Chondrocyte (in vitro differentiated cells): ENCODE results near the gene NUP188. TPM values are rescaled to one million over a fixed set of nuclear protein-coding genes. Genes with fewer than 3 reads are reported as not detected.
A peak's percentile ranks its signal among the peaks of the same experiment; 100 is the strongest.
"Not testable (repeated sequence)": the region's sequence is repeated elsewhere in the genome, so short reads cannot be mapped to it uniquely, and the experiment has no call there.

Experiments
- DNase-seq: peaks from one replicate; pipeline ENCODE4 v3.0.0; 2021; ENCODE audit warnings: mixed read lengths, low spot score
- H3K27ac Mint-ChIP-seq: one replicate; pipeline ENCODE4 v1.8.0; 2021; ENCODE audit warnings: mild to moderate bottlenecking, moderate library complexity, mixed read lengths; ENCODE audit not compliant: unreplicated experiment
- H3K27me3 Mint-ChIP-seq: 2 replicates; pipeline ENCODE4 v1.8.0; 2021; ENCODE audit warnings: low read depth, mixed read lengths
- H3K36me3 Mint-ChIP-seq: 2 replicates; pipeline ENCODE4 v1.8.0; 2021; ENCODE audit warnings: low read depth, mixed read lengths
- H3K4me1 Mint-ChIP-seq: 2 replicates; pipeline ENCODE4 v1.8.0; 2021; ENCODE audit warnings: low read depth, mild to moderate bottlenecking, mixed read lengths
- H3K4me3 Mint-ChIP-seq: one replicate; pipeline ENCODE4 v1.8.0; 2021; ENCODE audit warnings: mild to moderate bottlenecking, moderate library complexity, mixed read lengths; ENCODE audit not compliant: unreplicated experiment
- H3K9me3 Mint-ChIP-seq: 2 replicates; pipeline ENCODE4 v1.8.0; 2021; ENCODE audit warnings: low read depth, mixed read lengths
- total RNA-seq: library from RNA; stranded (reverse); gene quantifications from 3 replicates; pipeline ENCODE4 v1.2.1, GENCODE V29; 2021
- TF ChIP-seq, protein P1 (sequence below): fragments of 200-600 bp; sonication (generic); IDR thresholded peaks from 2 replicates; pipeline ENCODE4 v1.5.0; 2021; ENCODE audit warnings: antibody characterized with exemption, mild to moderate bottlenecking, moderate library complexity

NUP188 gene
- total RNA-seq, 1 donor from 2014 or later = 36.0 TPM

DNA sequence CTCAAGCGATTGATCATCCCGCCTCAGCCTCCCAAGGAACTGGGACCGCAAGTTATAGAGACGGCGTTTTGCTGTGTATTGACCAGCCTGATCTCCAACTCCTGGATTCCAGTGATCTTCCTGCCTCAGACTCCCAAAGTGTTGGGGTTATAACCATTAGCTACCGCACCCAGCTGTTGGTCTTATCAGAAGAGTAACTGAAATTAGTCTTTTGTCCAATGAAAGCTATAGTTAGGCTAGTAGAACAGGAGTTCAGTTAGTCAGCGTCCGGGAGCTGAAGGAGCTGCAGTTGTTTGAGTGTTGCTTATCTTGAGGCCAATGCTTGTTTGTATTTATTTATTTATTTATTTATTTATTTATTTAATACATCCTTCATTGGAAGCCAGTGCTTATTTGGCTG, 85.7 kb downstream of the NUP188 start:
- Mint-ChIP-seq H3K9me3 (no peaks in the 10 kb centered on the region), H3K4me3 (no peak overlapping the region), H3K27me3 (no peaks in the 10 kb centered on the region), H3K27ac (no peak overlapping the region), H3K4me1 (peaks cover 20% of the 10 kb centered on the region), H3K36me3 (no peaks in the 10 kb centered on the region)
- TF ChIP-seq, protein P1, sequence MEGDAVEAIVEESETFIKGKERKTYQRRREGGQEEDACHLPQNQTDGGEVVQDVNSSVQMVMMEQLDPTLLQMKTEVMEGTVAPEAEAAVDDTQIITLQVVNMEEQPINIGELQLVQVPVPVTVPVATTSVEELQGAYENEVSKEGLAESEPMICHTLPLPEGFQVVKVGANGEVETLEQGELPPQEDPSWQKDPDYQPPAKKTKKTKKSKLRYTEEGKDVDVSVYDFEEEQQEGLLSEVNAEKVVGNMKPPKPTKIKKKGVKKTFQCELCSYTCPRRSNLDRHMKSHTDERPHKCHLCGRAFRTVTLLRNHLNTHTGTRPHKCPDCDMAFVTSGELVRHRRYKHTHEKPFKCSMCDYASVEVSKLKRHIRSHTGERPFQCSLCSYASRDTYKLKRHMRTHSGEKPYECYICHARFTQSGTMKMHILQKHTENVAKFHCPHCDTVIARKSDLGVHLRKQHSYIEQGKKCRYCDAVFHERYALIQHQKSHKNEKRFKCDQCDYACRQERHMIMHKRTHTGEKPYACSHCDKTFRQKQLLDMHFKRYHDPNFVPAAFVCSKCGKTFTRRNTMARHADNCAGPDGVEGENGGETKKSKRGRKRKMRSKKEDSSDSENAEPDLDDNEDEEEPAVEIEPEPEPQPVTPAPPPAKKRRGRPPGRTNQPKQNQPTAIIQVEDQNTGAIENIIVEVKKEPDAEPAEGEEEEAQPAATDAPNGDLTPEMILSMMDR = no peak
- no peak for DNase-seq

DNA sequence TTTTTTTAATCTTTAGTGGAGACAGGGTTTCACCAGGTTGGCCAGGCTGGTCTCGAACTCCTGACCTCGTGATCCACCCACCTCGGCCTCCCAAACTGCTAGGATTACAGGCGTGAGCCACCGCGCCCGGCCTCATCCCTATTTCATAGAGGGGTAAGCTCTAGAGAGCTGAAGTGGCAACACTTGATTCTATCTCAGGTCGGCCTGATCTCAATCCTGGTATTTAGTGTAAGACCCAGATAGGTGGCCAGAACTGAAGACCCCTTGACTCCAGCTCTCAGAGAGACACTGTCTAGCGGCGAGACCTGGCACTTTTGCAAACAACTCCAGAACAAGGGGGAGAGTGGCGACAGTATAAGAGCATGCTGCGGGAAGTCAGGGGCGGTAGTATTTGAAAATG, 88.3 kb downstream of the NUP188 start:
- DNase-seq, H3K36me3 Mint-ChIP-seq, H3K27me3 Mint-ChIP-seq, H3K9me3 Mint-ChIP-seq: not testable (repeated sequence)
- Mint-ChIP-seq H3K4me3 (peak overlapping the region; percentile 96), H3K4me1 (peaks cover 27% of the 10 kb centered on the region), H3K27ac (peak overlapping the region; percentile 74)

DNA sequence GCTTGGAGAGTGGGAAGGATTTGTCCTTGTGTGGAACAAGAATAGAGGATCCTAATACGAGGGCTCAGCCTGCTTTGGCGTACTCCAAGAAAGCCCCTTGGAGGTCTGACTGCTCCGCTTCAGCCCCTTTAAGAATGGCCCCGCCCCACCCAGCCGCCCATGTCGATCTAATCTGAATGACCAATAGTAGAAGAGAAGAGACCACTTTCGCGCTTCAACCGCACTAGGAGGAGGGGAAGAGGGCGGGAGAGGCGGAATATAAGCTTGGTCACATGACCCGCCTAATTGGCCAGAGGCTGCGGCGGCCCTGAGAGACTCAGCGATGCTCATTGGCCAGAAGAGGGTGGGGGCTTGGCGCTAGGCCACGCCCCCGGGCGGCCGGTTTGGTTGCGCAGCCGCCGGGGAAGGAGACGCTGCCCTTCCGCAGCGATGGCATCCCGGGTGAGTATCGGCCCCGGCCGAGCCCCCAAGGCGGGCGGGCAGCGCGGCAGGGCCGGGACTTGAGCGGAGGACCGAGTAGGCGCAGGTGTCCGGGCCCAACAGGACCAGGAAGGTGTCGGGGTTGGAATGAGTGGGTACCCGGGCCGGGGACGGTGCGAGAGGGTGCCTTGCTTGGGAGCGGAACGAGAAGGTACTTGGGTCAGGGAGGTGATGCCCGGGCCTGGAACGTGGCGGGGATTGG, 88.9 kb downstream of the NUP188 start, which contains the start of gene MIGA2:
Gene MIGA2, plus strand, starts transcription at position 386 of the 682 bp plus-strand sequence. CDS start 3,969 bp downstream, outside the sequence.
- Mint-ChIP-seq H3K27me3 (no peaks in the 10 kb centered on the region), H3K27ac (peak within 1 kb of the TSS; percentile 74), H3K4me3 (peak within 1 kb of the TSS; percentile 96), H3K9me3 (no peaks in the 10 kb centered on the region), H3K36me3 (no peaks in the 10 kb centered on the region), H3K4me1 (peaks cover 27% of the 10 kb centered on the region)
- TF ChIP-seq, protein P1 = no peak
- peak; percentile 98 for DNase-seq

DNA sequence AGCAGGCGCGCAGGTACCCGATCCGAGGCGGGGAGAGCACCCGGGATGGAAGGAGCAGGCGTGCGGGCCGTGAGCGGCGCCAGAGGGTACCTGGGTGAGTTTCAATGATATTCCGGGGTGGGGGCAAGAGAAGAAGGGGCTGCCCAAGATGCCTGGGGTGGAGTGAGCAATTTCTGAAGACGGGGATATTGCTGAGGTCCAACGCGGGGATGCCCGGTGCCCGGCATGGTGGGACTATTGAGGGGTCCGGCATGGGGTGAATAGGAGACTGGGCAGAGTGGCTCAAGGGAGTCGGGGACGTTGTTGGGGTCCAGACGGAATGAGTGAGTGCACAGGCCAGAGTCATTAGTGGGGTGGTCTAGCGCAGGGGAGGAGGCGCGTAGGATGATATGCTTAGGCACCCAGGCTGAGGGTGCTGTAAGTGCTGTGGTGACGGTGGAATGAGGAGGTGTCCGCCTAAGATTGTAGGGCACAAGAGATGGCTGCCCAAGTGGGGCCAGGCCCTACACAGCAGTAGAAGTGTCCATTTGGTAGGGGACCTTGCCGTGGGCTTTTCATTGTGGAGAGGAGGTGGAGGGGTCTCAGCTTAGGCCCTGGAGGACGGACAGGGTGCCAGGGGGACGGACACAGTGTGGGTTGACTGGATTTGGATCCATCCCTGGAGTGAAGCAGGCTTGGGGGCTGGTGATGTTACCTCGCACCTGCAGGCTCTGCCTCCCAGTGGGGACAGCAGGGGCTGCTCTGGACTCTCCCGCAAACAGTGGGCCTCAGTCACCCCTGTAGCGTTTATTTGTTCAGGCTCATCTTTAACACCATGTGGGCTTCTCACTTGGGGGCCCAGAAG, 89.6 kb downstream of the NUP188 start:
- TF ChIP-seq, protein P1 = no peak
- peak overlapping the region; percentile 96 for H3K4me3 Mint-ChIP-seq
- peaks cover 27% of the 10 kb centered on the region for H3K4me1 Mint-ChIP-seq
- peak overlapping the region; percentile 74 for H3K27ac Mint-ChIP-seq
- no peak for DNase-seq
- peaks cover 2% of the 10 kb centered on the region for H3K36me3 Mint-ChIP-seq
- H3K27me3 Mint-ChIP-seq = no peaks in the 10 kb centered on the region
- H3K9me3 Mint-ChIP-seq = no peaks in the 10 kb centered on the region

DNA sequence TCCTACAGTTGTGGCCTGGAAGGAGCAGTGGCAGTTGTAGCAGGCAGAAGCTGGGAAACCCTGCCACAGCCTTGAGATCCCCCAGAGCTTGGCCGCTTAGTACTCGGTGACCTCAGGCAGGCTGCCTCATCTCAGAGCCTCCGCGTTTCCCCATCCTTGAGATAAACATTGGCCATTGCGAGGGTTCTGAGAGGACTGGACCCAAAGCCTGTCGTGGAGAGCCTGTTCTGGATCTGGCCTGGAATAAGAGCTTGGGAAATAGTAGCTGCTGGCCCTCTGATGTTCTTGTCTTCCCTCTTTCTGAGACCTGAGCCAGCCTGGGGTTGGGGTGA, 90.2 kb downstream of the NUP188 start:
- Mint-ChIP-seq H3K36me3 (peaks cover 4% of the 10 kb centered on the region), H3K27ac (no peak overlapping the region), H3K4me3 (peak overlapping the region; percentile 96), H3K4me1 (peaks cover 27% of the 10 kb centered on the region), H3K27me3 (no peaks in the 10 kb centered on the region), H3K9me3 (no peaks in the 10 kb centered on the region)
- TF ChIP-seq, protein P1 = no peak
- no peak for DNase-seq
